ENCODE data around the gene CCDC88C. TPM values are rescaled to one million over a fixed set of nuclear protein-coding genes. Genes with fewer than 3 reads are reported as not detected.

CCDC88C gene
- total and polyA plus RNA-seq, 2 donors (not counting 3 experiments of a cell fraction or from before 2014, with no cell fraction given): 11.4 to 52.1 TPM

GRCh38 chr14:91269076-91269991 is 148.3 kb downstream of the CCDC88C start:
- intact Hi-C loops (cut with micrococcal nuclease): loop anchor here (5.0 kb wide), 1 partner anchor 92 kb away; no protein-coding TSS in a partner anchor
- no peaks in the 10 kb centered on the region for H3K4me1 ChIP-seq (ENCODE audit: control insufficient read depth, extremely low read depth, insufficient read depth, low read length)
- H3K27me3 ChIP-seq (ENCODE audit: control insufficient read depth in 2 of 2, insufficient read depth in 2 of 2, low read length in 2 of 2): no peaks in the 10 kb centered on the region
- FAIRE-seq (no peak), DNase-seq (ENCODE audit: low read depth, low spot score) (no peak)
- BruUV-seq (replicated peaks): no TSS peak
- no peaks in the 10 kb centered on the region for H3K9me3 ChIP-seq (replicated peaks; ENCODE audit: control insufficient read depth, insufficient read depth, low read length)
- no peak overlapping the region for H3K27ac ChIP-seq (ENCODE audit: insufficient read depth, low read depth, low read length)
- no peaks in the 10 kb centered on the region for H3K9me1 ChIP-seq (replicated peaks; ENCODE audit: control insufficient read depth, extremely low read depth, insufficient read depth, low read length)
- no peak overlapping the region for H3K4me3 ChIP-seq (replicated peaks in 1 of 3; ENCODE audit: insufficient read depth in 1 of 3, low read depth in 1 of 3, low read length in 3 of 3)
- no peak overlapping the region for H3K9ac ChIP-seq (replicated peaks; ENCODE audit: extremely low read depth, insufficient read depth, low read length)
- POLR2A ChIA-PET: interaction anchor here (0.6 kb wide), 1 partner anchor 129 kb away, joined by 4 read pairs; no protein-coding TSS in a partner anchor
- peaks cover 0 to 12% of the 10 kb centered on the region in 2 experiments for H3K36me3 ChIP-seq (ENCODE audit: control insufficient read depth in 2 of 2, extremely low read depth in 1 of 2, insufficient read depth in 2 of 2, low read length in 2 of 2)
- no peaks in the 10 kb centered on the region for H3K79me2 ChIP-seq (ENCODE audit: control insufficient read depth, insufficient read depth, low read length)
- no peaks in the 10 kb centered on the region for H4K20me1 ChIP-seq (replicated peaks; ENCODE audit: control insufficient read depth, extremely low read depth, insufficient read depth, low read length)
- dilution Hi-C loops (cut with MboI; ENCODE audit: extremely low pct_ligation_motif_present, low sequenced_read_pairs): no loop called here
- CTCF ChIA-PET: interaction anchor here (1.2 to 1.7 kb wide), 5 partner anchors 13 to 366 kb away, joined by 3 to 10 read pairs (median 4); no protein-coding TSS in a partner anchor
- no peak overlapping the region for H3K4me2 ChIP-seq (ENCODE audit: insufficient read depth, low read length)
- TF ChIP-seq POLR2A (IDR thresholded peaks at IDR 0.05; ENCODE audit: low read depth, low read length) (no peak), CTCF (IDR thresholded peaks at IDR 0.05; ENCODE audit: extremely low read depth in 1 of 2, insufficient read depth in 1 of 2, low read depth in 1 of 2, low read length in 2 of 2) (no peak), MYC (IDR thresholded peaks at IDR 0.05; ENCODE audit: low read depth, low read length) (no peak), EZH2 (IDR thresholded peaks at IDR 0.05; ENCODE audit: borderline replicate concordance, low read depth, low read length, severe bottlenecking) (no peak)
- no peak overlapping the region for H2AFZ ChIP-seq (ENCODE audit: low read depth, low read length)

Data from endothelial cell of umbilical vein (primary cell).